Vagina (tissue), 2 donors: ENCODE results near the gene POC1B. TPM values are rescaled to one million over a fixed set of nuclear protein-coding genes. Genes with fewer than 3 reads are reported as not detected.

Experiments
- DNase-seq, 2 donors: peaks; one replicate each; pipeline ENCODE4 v3.0.0-alpha.2; 2017; ENCODE audit errors: extremely low spot score in 2 of 2
- H3K27ac ChIP-seq: fragments of 200-600 bp; sonication (generic); one replicate; pipeline ENCODE4 v1.5.1; 2019
- H3K27me3 ChIP-seq: fragments of 200-600 bp; sonication (generic); one replicate; pipeline ENCODE4 v1.5.1; 2019
- H3K36me3 ChIP-seq, 2 donors: fragments of 200-600 bp; sonication (generic); one replicate each; pipeline ENCODE4 v1.5.1; 2017 to 2019
- H3K4me1 ChIP-seq: fragments of 200-600 bp; sonication (generic); one replicate; pipeline ENCODE4 v1.5.1; 2019
- H3K4me3 ChIP-seq, 2 donors: fragments of 200-600 bp; sonication (generic); 1 replicate in 1 of 2; 2 replicates in 1 of 2; pipeline ENCODE4 v1.5.1; 2016 to 2019
- H3K9me3 ChIP-seq: fragments of 200-600 bp; sonication (generic); one replicate; pipeline ENCODE4 v1.5.1; 2019
- POLR2A ChIP-seq, 2 donors: fragments of 450-650 bp; IDR thresholded peaks; one replicate each; pipeline ENCODE4 v1.6.1; 2017; ENCODE audit warnings: antibody characterized with exemption in 2 of 2, mild to moderate bottlenecking in 2 of 2, moderate library complexity in 2 of 2
- POLR2AphosphoS5 ChIP-seq, 2 donors: sonication (generic); formaldehyde crosslinking; IDR thresholded peaks; one replicate each; pipeline ENCODE4 v1.9.0; 2017; ENCODE audit warnings: antibody characterized with exemption in 2 of 2, mild to moderate bottlenecking in 2 of 2, low read depth in 1 of 2; ENCODE audit not compliant: insufficient read depth in 1 of 2
- intact Hi-C: fragments of 100-400 bp; cut with DNase I; formaldehyde crosslinking; loops from one replicate; pipeline ENCODE4 v1.15.1; 2023
- total RNA-seq: library from RNA; depleted of rRNA; stranded (reverse); fragments of >200 nt; gene quantifications from one replicate; pipeline ENCODE4 v1.2.3, GENCODE V29; 2016
- TF ChIP-seq, protein P1 (sequence below), 3 experiments: fragments of 450-650 bp in 2 of 3; fragments of 200-600 bp in 1 of 3; sonication (generic) in 1 of 3; IDR thresholded peaks; one replicate each; pipeline ENCODE4 v1.5.1; 2017 to 2019; ENCODE audit warnings: antibody characterized with exemption in 3 of 3, mild to moderate bottlenecking in 2 of 3, moderate library complexity in 2 of 3

The POC1B gene
- total RNA-seq, 1 donor from 2014 or later: 18.9 TPM

- no peak for TF ChIP-seq POLR2AphosphoS5 (IDR thresholded peaks at IDR 0.05; ENCODE audit: insufficient read depth in 1 of 2, low read depth in 1 of 2)
- TF ChIP-seq POLR2A (IDR thresholded peaks at IDR 0.05): no peak
- TF ChIP-seq, protein P1, sequence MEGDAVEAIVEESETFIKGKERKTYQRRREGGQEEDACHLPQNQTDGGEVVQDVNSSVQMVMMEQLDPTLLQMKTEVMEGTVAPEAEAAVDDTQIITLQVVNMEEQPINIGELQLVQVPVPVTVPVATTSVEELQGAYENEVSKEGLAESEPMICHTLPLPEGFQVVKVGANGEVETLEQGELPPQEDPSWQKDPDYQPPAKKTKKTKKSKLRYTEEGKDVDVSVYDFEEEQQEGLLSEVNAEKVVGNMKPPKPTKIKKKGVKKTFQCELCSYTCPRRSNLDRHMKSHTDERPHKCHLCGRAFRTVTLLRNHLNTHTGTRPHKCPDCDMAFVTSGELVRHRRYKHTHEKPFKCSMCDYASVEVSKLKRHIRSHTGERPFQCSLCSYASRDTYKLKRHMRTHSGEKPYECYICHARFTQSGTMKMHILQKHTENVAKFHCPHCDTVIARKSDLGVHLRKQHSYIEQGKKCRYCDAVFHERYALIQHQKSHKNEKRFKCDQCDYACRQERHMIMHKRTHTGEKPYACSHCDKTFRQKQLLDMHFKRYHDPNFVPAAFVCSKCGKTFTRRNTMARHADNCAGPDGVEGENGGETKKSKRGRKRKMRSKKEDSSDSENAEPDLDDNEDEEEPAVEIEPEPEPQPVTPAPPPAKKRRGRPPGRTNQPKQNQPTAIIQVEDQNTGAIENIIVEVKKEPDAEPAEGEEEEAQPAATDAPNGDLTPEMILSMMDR (IDR thresholded peaks at IDR 0.05): no peak
- H3K36me3 ChIP-seq: no peaks in the 10 kb centered on the region
- no peak overlapping the region for H3K27ac ChIP-seq
- no peak for DNase-seq
- H3K4me1 ChIP-seq: no peaks in the 10 kb centered on the region
- H3K4me3 ChIP-seq: no peak overlapping the region
- no peaks in the 10 kb centered on the region for H3K27me3 ChIP-seq
- intact Hi-C loops: loop anchor here (10.0 kb wide), 1 partner anchor 49 kb away; the partner anchor contains the start of genes GALNT4 and POC1B
- no peaks in the 10 kb centered on the region for H3K9me3 ChIP-seq
Measured at GRCh38 chr12:89476232-89476631, 49.6 kb downstream of the POC1B start.

DNA sequence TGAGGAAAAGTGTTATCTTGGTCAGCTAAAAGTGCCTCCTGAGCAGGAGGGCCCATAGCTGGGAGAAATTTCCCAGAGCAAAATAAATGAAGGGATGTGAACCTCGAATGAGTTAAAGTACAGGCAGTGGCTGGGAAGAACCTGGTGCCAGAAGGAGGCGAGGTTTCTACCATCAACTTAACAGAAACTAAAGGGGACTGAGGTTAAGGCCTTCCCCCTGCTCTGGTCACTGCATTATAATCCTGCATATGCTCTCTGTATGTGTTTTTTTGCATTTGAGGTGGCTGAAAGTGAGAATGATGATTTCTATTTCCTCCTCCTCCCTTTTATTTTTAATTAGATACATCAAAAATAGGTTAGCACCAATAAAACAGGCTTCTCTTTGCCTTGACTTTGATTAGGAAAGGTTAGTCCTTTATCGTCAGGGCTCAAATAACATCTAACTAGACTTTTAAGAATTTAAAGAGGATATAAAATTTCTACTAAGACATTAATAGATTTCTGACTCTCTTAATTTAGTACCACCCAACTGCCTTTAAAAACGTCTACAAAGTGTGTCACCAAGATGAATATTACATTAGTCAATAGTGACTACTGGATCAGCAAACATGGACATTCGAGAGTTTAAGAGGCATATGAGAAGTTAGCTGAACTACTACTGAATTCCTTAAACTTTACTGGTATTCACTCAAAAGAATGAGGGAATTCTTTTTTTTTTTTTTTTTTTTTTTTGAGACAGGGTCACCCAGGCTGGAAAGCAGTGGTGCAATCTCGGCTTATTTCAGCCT is 50.5 kb downstream of the POC1B start:
- TF ChIP-seq POLR2AphosphoS5 (IDR thresholded peaks at IDR 0.05; ENCODE audit: insufficient read depth in 1 of 2, low read depth in 1 of 2): no peak
- TF ChIP-seq, protein P1 (IDR thresholded peaks at IDR 0.05): no peak
- no peak for TF ChIP-seq POLR2A (IDR thresholded peaks at IDR 0.05)
- H3K36me3 ChIP-seq: no peaks in the 10 kb centered on the region
- DNase-seq: no peak
- H3K9me3 ChIP-seq: no peaks in the 10 kb centered on the region
- no peak overlapping the region for H3K4me3 ChIP-seq
- intact Hi-C loops: loop anchor here (10.0 kb wide), 1 partner anchor 49 kb away; the partner anchor contains the start of genes GALNT4 and POC1B
- no peaks in the 10 kb centered on the region for H3K27me3 ChIP-seq
- H3K27ac ChIP-seq: no peak overlapping the region
- no peaks in the 10 kb centered on the region for H3K4me1 ChIP-seq

- H3K4me1 ChIP-seq: no peaks in the 10 kb centered on the region
- H3K27ac ChIP-seq: no peak overlapping the region
- no peaks in the 10 kb centered on the region for H3K27me3 ChIP-seq
- TF ChIP-seq, protein P1 (IDR thresholded peaks at IDR 0.05): no peak
- TF ChIP-seq POLR2AphosphoS5 (IDR thresholded peaks at IDR 0.05; ENCODE audit: insufficient read depth in 1 of 2, low read depth in 1 of 2) (no peak), POLR2A (IDR thresholded peaks at IDR 0.05) (no peak)
- intact Hi-C loops: loop anchor here (10.0 kb wide), 1 partner anchor 50 kb away; the partner anchor contains the start of genes GALNT4 and POC1B
- no peaks in the 10 kb centered on the region for H3K36me3 ChIP-seq
- no peak for DNase-seq
- H3K9me3 ChIP-seq: no peaks in the 10 kb centered on the region
- no peak overlapping the region for H3K4me3 ChIP-seq
Measured at GRCh38 chr12:89474615-89475014, 51.2 kb downstream of the POC1B start.

DNA sequence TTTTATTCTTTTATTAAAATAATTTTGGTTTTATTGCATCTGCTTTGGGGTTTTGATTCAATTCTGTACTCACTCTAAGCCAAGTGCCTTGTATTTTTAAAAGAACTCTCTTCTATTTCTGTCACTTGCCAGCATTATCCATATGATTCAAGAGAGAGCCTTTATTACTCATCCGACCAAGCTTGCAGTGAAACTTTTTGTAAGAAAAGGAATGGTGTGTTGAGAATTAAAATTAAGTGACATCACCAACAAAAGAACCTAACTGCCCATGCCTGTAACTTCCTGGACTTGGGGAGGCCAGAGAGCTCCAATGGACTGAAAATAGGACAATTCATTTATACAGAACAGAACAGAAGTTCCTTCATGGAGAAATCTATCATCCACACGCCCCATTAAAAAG is 53.3 kb downstream of the POC1B start:
- TF ChIP-seq POLR2AphosphoS5 (IDR thresholded peaks at IDR 0.05; ENCODE audit: insufficient read depth in 1 of 2, low read depth in 1 of 2) (no peak), POLR2A (IDR thresholded peaks at IDR 0.05) (no peak)
- TF ChIP-seq, protein P1 (IDR thresholded peaks at IDR 0.05): no peak
- Histone ChIP-seq H3K27ac (no peak overlapping the region), H3K36me3 (no peaks in the 10 kb centered on the region), H3K9me3 (no peaks in the 10 kb centered on the region), H3K27me3 (no peaks in the 10 kb centered on the region), H3K4me3 (no peak overlapping the region), H3K4me1 (no peaks in the 10 kb centered on the region)
- intact Hi-C loops: loop anchor here (10.0 kb wide), 1 partner anchor 52 kb away; the partner anchor contains the start of genes GALNT4 and POC1B
- DNase-seq: no peak
